Fibroblast of the aortic adventitia (primary cell): Measurements from ENCODE around the gene USP25. TPM values are rescaled to one million over a fixed set of nuclear protein-coding genes. Genes with fewer than 3 reads are reported as not detected.
A peak's percentile ranks its signal among the peaks of the same experiment; 100 is the strongest.

Experiments used
- DNase-seq: peaks from one replicate; pipeline ENCODE4 v3.0.0-alpha.2; 2010; ENCODE audit warnings: low read depth
- H3K4me3 ChIP-seq: 2 replicates; pipeline ENCODE4 v1.5.1; 2011; ENCODE audit warnings: low read depth, mild to moderate bottlenecking, control low read depth, low read length, moderate library complexity
- total RNA-seq: library from RNA; depleted of rRNA; stranded (reverse); fragments of >200 nt; gene quantifications from 2 replicates; pipeline ENCODE4 v1.2.3, GENCODE V29; 2012; ENCODE audit warnings: low replicate concordance
- TF ChIP-seq, protein P1 (sequence below): IDR thresholded peaks from 2 replicates; pipeline ENCODE4 v1.5.1; 2011; ENCODE audit warnings: mild to moderate bottlenecking, low read length, control low read depth, inconsistent platforms; ENCODE audit not compliant: insufficient read depth

USP25 gene
- total RNA-seq, 1 donor: 37.3 TPM

DNA sequence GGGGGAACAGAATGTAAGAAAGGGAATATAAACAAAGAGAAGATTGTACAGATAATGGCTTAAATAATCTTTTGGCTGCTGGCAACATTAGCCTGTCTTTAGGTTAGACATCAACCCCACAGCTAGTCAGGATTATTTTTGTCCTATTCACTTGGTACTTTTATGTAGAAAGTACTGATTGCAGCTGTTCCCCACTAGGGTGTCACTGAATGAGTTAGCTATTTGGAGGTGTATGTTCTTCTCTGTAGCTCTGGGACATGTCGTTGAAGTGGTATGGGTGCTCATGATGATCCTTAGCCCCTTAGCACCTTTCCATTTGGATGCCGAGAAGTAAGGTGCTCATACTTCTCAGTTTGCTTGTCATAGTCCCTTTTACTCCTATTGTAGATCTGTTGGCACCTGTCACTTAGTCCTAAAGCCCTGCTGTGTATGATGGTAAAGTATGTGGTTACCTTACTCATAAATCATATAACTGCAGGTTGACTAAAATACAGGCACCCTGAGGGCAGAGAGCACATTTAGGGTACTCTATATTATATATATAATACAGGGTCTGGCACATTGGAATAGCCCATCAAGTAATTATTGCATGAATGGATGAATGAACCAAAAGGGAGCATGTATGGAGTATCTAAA, 64.6 kb downstream of the USP25 start:
- no peak overlapping the region for H3K4me3 ChIP-seq
- TF ChIP-seq, protein P1, sequence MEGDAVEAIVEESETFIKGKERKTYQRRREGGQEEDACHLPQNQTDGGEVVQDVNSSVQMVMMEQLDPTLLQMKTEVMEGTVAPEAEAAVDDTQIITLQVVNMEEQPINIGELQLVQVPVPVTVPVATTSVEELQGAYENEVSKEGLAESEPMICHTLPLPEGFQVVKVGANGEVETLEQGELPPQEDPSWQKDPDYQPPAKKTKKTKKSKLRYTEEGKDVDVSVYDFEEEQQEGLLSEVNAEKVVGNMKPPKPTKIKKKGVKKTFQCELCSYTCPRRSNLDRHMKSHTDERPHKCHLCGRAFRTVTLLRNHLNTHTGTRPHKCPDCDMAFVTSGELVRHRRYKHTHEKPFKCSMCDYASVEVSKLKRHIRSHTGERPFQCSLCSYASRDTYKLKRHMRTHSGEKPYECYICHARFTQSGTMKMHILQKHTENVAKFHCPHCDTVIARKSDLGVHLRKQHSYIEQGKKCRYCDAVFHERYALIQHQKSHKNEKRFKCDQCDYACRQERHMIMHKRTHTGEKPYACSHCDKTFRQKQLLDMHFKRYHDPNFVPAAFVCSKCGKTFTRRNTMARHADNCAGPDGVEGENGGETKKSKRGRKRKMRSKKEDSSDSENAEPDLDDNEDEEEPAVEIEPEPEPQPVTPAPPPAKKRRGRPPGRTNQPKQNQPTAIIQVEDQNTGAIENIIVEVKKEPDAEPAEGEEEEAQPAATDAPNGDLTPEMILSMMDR: no peak
- no peak for DNase-seq

- no peak overlapping the region for H3K4me3 ChIP-seq
- TF ChIP-seq, protein P1: no peak
- DNase-seq: no peak
Measured at GRCh38 chr21:15795533-15795932, 65.8 kb downstream of the USP25 start.

GRCh38 chr21:15797577-15798363, 68.0 kb downstream of the USP25 start:
- peak; percentile 4 for DNase-seq
- TF ChIP-seq, protein P1: no peak
- no peak overlapping the region for H3K4me3 ChIP-seq

- no peak overlapping the region for H3K4me3 ChIP-seq
- no peak for DNase-seq
- TF ChIP-seq, protein P1: no peak
Measured at GRCh38 chr21:15801352-15801863, 71.6 kb downstream of the USP25 start.

DNA sequence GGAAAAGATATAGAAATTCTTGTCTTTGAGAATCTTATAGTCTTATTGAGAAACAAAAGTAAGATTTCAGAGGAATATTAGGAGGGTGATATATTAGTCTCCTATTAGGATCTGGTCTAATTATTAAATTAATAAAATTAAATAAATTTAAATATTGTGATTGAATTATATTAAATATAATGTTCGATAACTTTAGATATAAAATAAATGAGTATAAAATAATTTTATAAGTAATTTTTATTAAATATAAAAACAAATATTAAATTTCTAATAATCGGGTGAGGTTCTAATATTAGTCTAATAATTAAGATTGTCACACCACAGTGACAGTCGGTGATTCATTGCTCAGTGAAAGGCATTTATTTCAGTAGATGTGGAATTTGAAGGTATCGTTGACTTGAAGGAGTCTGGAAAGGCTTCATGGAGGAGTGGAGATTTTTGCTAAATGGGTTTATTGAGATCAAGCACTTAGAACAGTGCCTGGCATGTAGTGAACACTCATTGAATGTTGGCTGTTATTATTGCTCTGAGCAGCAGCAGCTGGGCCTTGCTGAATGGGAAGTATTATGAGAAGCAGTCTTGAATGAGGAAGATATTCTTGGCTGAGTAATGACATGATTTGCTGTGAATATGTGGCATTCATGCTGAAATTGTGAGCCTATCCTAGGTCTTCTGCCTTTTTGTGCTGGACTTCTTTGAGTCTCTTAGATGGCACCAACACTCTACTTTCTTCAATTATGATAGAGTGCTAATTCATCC, 74.6 kb downstream of the USP25 start:
- TF ChIP-seq, protein P1: no peak
- no peak overlapping the region for H3K4me3 ChIP-seq
- no peak for DNase-seq

DNA sequence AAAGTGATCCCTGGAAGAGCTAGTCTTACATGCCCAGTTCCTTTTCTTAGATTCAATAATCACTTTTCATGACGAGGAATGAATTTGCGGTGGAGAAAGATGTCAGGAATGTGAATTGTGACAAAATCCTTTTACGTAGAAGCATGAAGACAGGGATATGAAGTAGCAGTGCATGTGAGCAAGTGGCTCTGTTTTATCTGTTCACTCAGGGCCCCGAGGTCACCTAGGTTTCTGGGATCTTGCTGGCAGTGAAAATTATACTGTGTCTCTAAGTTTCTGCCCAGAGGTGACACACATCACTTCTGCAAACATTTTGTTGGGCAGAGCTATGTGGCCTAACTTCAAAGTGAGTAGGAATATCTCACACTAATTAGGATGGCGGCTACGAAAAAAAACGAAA, 79.3 kb downstream of the USP25 start:
- H3K4me3 ChIP-seq: no peak overlapping the region
- no peak for DNase-seq
- TF ChIP-seq, protein P1: no peak
